ENCODE results near the gene GRPEL1. TPM values are rescaled to one million over a fixed set of nuclear protein-coding genes. Genes with fewer than 3 reads are reported as not detected.

Gene GRPEL1
- total and polyA plus RNA-seq, 9 of the 15 experiments (the other 6 are each of a cell fraction or from before 2014, with no cell fraction given), result 43.4 to 192 (median 86.6) TPM

DNA sequence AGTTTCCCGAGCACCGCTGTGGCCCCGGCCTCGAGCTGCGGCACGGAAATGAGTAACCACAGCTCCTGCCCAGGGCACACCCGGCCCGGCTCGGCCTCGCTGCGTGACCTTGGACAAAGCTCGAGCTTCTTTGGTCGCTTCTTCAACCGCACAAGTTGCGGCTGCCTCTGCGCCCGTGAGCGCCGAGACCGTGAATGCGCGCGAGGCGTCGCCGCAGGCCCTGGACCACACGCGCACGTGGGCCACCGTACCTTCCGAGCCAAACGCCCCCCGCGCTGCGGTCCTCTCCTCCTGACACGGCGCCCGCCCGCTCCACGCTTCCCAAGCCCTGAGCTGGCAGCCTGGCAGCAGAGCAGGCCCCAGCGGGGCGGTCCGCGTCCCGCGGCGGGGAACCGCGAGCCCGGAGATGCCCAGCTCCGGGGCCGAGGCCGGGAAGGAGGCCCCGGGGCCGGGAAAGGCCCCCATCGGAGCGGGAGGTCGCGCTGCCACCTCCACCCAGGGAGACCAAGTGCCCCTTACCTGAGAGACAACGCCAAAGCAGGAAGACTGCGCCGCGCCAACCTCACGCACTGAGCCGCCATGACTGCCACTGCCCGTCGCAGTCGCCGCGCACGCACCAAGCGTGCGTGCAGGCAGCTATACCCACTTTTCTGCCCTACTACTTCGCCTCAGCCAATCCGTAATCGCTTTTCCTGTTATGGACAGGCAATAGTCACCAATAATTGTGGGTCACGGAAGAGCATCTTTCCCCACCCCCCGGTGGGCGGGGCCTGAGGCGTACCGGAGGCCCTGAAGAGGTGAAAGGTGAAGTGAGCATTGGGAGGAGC lies at the start of gene GRPEL1 (continued):
- TF ChIP-seq RBM14 (IDR thresholded peaks at IDR 0.05; ENCODE audit: borderline replicate concordance, insufficient read depth, low read depth, low read length) (0 out of 2 replicates have a peak, but pooled peaks have one; percentile 50), ELF2 (CRISPR knock-in tag; IDR thresholded peaks at IDR 0.05) (0 out of 2 replicates have a peak, but pooled peaks have one; percentile 11), ZNF232 (CRISPR knock-in tag; IDR thresholded peaks at IDR 0.05) (peak; percentile 80), HDAC1 (IDR thresholded peaks at IDR 0.05) (peak in 1 of 2 experiments; percentile 85; a peak in 2 of 4 replicates), ARNT (IDR thresholded peaks at IDR 0.05) (no peak), SMAD1 (IDR thresholded peaks at IDR 0.05; ENCODE audit: low read depth, low read length, partially characterized antibody) (peak; percentile 17), NFYB (IDR thresholded peaks at IDR 0.05; ENCODE audit: extremely low read depth, insufficient read length) (peak; percentile 33)
- TF ChIP-seq, protein P1, sequence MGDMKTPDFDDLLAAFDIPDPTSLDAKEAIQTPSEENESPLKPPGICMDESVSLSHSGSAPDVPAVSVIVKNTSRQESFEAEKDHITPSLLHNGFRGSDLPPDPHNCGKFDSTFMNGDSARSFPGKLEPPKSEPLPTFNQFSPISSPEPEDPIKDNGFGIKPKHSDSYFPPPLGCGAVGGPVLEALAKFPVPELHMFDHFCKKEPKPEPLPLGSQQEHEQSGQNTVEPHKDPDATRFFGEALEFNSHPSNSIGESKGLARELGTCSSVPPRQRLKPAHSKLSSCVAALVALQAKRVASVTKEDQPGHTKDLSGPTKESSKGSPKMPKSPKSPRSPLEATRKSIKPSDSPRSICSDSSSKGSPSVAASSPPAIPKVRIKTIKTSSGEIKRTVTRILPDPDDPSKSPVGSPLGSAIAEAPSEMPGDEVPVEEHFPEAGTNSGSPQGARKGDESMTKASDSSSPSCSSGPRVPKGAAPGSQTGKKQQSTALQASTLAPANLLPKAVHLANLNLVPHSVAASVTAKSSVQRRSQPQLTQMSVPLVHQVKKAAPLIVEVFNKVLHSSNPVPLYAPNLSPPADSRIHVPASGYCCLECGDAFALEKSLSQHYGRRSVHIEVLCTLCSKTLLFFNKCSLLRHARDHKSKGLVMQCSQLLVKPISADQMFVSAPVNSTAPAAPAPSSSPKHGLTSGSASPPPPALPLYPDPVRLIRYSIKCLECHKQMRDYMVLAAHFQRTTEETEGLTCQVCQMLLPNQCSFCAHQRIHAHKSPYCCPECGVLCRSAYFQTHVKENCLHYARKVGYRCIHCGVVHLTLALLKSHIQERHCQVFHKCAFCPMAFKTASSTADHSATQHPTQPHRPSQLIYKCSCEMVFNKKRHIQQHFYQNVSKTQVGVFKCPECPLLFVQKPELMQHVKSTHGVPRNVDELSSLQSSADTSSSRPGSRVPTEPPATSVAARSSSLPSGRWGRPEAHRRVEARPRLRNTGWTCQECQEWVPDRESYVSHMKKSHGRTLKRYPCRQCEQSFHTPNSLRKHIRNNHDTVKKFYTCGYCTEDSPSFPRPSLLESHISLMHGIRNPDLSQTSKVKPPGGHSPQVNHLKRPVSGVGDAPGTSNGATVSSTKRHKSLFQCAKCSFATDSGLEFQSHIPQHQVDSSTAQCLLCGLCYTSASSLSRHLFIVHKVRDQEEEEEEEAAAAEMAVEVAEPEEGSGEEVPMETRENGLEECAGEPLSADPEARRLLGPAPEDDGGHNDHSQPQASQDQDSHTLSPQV (IDR thresholded peaks at IDR 0.05), result peak; percentile 84
- TF ChIP-seq, protein P2, sequence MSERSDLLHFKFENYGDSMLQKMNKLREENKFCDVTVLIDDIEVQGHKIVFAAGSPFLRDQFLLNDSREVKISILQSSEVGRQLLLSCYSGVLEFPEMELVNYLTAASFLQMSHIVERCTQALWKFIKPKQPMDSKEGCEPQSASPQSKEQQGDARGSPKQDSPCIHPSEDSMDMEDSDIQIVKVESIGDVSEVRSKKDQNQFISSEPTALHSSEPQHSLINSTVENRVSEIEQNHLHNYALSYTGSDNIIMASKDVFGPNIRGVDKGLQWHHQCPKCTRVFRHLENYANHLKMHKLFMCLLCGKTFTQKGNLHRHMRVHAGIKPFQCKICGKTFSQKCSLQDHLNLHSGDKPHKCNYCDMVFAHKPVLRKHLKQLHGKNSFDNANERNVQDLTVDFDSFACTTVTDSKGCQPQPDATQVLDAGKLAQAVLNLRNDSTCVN (CRISPR knock-in tag; IDR thresholded peaks at IDR 0.05), result no peak
- TF ChIP-seq, protein P3, sequence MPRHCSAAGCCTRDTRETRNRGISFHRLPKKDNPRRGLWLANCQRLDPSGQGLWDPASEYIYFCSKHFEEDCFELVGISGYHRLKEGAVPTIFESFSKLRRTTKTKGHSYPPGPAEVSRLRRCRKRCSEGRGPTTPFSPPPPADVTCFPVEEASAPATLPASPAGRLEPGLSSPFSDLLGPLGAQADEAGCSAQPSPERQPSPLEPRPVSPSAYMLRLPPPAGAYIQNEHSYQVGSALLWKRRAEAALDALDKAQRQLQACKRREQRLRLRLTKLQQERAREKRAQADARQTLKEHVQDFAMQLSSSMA (CRISPR knock-in tag; IDR thresholded peaks at IDR 0.05), result peak; percentile 65; the same call in 1 of the 2 replicates
- TF ChIP-seq, protein P4, sequence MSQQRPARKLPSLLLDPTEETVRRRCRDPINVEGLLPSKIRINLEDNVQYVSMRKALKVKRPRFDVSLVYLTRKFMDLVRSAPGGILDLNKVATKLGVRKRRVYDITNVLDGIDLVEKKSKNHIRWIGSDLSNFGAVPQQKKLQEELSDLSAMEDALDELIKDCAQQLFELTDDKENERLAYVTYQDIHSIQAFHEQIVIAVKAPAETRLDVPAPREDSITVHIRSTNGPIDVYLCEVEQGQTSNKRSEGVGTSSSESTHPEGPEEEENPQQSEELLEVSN (IDR thresholded peaks at IDR 0.05; ENCODE audit: borderline replicate concordance in 1 of 2, extremely low read depth in 1 of 2, insufficient read depth in 1 of 2, insufficient read length in 1 of 2, low read depth in 1 of 2, low read length in 1 of 2, poor library complexity in 1 of 2, severe bottlenecking in 1 of 2), result peak; percentile 75 to 85
- TF ChIP-seq, protein P5, sequence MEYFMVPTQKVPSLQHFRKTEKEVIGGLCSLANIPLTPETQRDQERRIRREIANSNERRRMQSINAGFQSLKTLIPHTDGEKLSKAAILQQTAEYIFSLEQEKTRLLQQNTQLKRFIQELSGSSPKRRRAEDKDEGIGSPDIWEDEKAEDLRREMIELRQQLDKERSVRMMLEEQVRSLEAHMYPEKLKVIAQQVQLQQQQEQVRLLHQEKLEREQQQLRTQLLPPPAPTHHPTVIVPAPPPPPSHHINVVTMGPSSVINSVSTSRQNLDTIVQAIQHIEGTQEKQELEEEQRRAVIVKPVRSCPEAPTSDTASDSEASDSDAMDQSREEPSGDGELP (CRISPR knock-in tag; IDR thresholded peaks at IDR 0.05; ENCODE audit: borderline replicate concordance), result peak; percentile 45; the same call in 1 of the 2 replicates

All from K562 (cell line).